Activated T-cell treated with anti-CD3 and anti-CD28 coated beads, Interleukin-2, amount 50 U/mL, for 1 hour (primary cell): ENCODE results near the gene PPP2R5C.

Experiments
- DNase-seq: peaks from one replicate; pipeline ENCODE4 v3.0.0-alpha.2; 2020

Gene PPP2R5C

GRCh38 chr14:101975231-101975630, 213.7 kb downstream of the PPP2R5C start:
- no peak for DNase-seq
